PFSK-1 (cell line): Measurements from ENCODE around the gene TTLL11.

Source experiments
- POLR2AphosphoS5 ChIP-seq: IDR thresholded peaks from 2 replicates; pipeline ENCODE4 v1.6.1; 2012; ENCODE audit warnings: low read depth, mild to moderate bottlenecking, control low read depth, low read length, moderate library complexity
- SIN3A ChIP-seq: IDR thresholded peaks from 2 replicates; pipeline ENCODE4 v1.6.1; 2012; ENCODE audit warnings: mild to moderate bottlenecking, low read length, moderate library complexity, borderline replicate concordance; ENCODE audit not compliant: insufficient read depth
- TAF1 ChIP-seq: IDR thresholded peaks from 2 replicates; pipeline ENCODE4 v1.6.1; 2012; ENCODE audit warnings: low read length, control low read depth, borderline replicate concordance; ENCODE audit not compliant: insufficient read depth
- TF ChIP-seq, protein P1 (sequence below), 2 experiments: IDR thresholded peaks; 2 replicates each; pipeline versions ENCODE4 v1.6.1 to v1.8.0; 2011 to 2012; ENCODE audit warnings: low read depth in 2 of 2, low read length in 2 of 2, control low read depth in 1 of 2, inconsistent platforms in 1 of 2, mild to moderate bottlenecking in 1 of 2, moderate library complexity in 1 of 2; ENCODE audit not compliant: insufficient read depth in 1 of 2

DNA sequence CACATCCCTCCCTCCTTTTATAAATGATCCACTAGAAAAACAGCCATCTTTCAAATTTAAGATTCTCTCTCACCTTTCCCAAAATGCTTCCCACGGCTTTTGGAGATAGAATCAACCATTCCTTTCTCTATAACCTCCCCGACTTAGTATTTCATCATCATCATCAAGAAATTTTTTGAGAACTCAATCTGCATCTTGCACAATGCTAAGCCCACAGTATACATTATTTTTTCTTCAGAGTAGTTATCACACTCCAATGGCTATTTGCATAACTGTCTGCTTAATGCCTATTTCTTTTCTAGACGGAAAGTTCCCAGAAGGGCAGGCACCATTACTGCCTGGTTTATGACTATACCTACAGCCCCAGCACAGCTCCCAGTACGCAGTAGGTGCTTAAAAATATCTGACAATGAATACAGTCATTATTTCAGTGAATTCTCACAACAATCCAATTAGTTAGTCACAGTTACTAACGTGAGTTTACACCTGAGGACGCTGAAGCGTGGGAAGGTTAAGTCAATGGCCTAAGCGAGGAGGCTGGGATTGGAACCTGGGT lies 212.7 kb downstream of the TTLL11 start:
- TF ChIP-seq TAF1: no peak
- TF ChIP-seq POLR2AphosphoS5: no peak
- TF ChIP-seq SIN3A: no peak
- TF ChIP-seq, protein P1, sequence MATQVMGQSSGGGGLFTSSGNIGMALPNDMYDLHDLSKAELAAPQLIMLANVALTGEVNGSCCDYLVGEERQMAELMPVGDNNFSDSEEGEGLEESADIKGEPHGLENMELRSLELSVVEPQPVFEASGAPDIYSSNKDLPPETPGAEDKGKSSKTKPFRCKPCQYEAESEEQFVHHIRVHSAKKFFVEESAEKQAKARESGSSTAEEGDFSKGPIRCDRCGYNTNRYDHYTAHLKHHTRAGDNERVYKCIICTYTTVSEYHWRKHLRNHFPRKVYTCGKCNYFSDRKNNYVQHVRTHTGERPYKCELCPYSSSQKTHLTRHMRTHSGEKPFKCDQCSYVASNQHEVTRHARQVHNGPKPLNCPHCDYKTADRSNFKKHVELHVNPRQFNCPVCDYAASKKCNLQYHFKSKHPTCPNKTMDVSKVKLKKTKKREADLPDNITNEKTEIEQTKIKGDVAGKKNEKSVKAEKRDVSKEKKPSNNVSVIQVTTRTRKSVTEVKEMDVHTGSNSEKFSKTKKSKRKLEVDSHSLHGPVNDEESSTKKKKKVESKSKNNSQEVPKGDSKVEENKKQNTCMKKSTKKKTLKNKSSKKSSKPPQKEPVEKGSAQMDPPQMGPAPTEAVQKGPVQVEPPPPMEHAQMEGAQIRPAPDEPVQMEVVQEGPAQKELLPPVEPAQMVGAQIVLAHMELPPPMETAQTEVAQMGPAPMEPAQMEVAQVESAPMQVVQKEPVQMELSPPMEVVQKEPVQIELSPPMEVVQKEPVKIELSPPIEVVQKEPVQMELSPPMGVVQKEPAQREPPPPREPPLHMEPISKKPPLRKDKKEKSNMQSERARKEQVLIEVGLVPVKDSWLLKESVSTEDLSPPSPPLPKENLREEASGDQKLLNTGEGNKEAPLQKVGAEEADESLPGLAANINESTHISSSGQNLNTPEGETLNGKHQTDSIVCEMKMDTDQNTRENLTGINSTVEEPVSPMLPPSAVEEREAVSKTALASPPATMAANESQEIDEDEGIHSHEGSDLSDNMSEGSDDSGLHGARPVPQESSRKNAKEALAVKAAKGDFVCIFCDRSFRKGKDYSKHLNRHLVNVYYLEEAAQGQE (IDR thresholded peaks at IDR 0.05; ENCODE audit: insufficient read depth in 1 of 2, low read depth in 2 of 2, low read length in 2 of 2): no peak
